CD4-positive, CD25-positive, alpha-beta regulatory T cell (primary cell): ENCODE results near the gene POLDIP2. TPM values are rescaled to one million over a fixed set of nuclear protein-coding genes. Genes with fewer than 3 reads are reported as not detected.

ENCODE experiments used
- ATAC-seq, 2 donors: fragments of 150-1000 bp; cut with Tn5 transposase; one replicate each; pipeline ENCODE4 v1.10.0; 2021; ENCODE audit warnings: low read depth in 2 of 2, moderate number of reproducible peaks in 2 of 2, moderate library complexity in 1 of 2
- DNase-seq, 3 donors: peaks; one replicate each; pipeline versions ENCODE4 v3.0.0 to v3.0.0-alpha.2; 2012 to 2022; ENCODE audit warnings: mixed read lengths in 1 of 3
- H3K27ac ChIP-seq: one replicate; pipeline ENCODE4 v1.7.0; 2013; ENCODE audit warnings: mild to moderate bottlenecking, low read length; ENCODE audit not compliant: insufficient read depth, poor library complexity, severe bottlenecking
- H3K27me3 ChIP-seq: one replicate; pipeline ENCODE4 v1.7.0; 2013; ENCODE audit warnings: low read length; ENCODE audit not compliant: control insufficient read depth, insufficient read depth
- H3K36me3 ChIP-seq: one replicate; pipeline ENCODE4 v1.7.0; 2013; ENCODE audit warnings: mild to moderate bottlenecking, low read length, moderate library complexity; ENCODE audit not compliant: control insufficient read depth, insufficient read depth
- H3K4me1 ChIP-seq: 2 replicates; pipeline ENCODE4 v1.7.0; 2013; ENCODE audit warnings: mild to moderate bottlenecking, low read length; ENCODE audit not compliant: insufficient read depth, control insufficient read depth, poor library complexity, severe bottlenecking
- H3K4me3 ChIP-seq: one replicate; pipeline ENCODE4 v1.7.0; 2013; ENCODE audit warnings: low read depth, mild to moderate bottlenecking, low read length, moderate library complexity
- H3K9me3 ChIP-seq, 2 experiments: 1 replicate in 1 of 2; 2 replicates in 1 of 2; pipeline ENCODE4 v1.7.0; 2013; ENCODE audit warnings: low read length in 2 of 2, mild to moderate bottlenecking in 1 of 2, moderate library complexity in 1 of 2; ENCODE audit not compliant: control insufficient read depth in 2 of 2
- H3K27ac Mint-ChIP-seq, 3 donors: one replicate each; pipeline ENCODE4 v1.8.0; 2020 to 2022; ENCODE audit warnings: mild to moderate bottlenecking in 3 of 3, mixed read lengths in 3 of 3, moderate library complexity in 2 of 3
- H3K27me3 Mint-ChIP-seq: one replicate; pipeline ENCODE4 v1.8.0; 2022; ENCODE audit warnings: mild to moderate bottlenecking, mixed read lengths
- H3K36me3 Mint-ChIP-seq: one replicate; pipeline ENCODE4 v1.8.0; 2020; ENCODE audit warnings: mixed read lengths
- H3K4me1 Mint-ChIP-seq, 4 donors: one replicate each; pipeline ENCODE4 v1.8.0; 2020 to 2022; ENCODE audit warnings: mixed read lengths in 4 of 4, mild to moderate bottlenecking in 1 of 4
- H3K4me3 Mint-ChIP-seq, 4 donors: one replicate each; pipeline ENCODE4 v1.8.0; 2020 to 2022; ENCODE audit warnings: mild to moderate bottlenecking in 4 of 4, mixed read lengths in 4 of 4, moderate library complexity in 3 of 4
- H3K9me3 Mint-ChIP-seq, 7 donors: one replicate each; pipeline ENCODE4 v1.8.0; 2020 to 2022; ENCODE audit warnings: mixed read lengths in 7 of 7, mild to moderate bottlenecking in 3 of 7, moderate library complexity in 2 of 7
- polyA plus RNA-seq, 4 donors: library from polyadenylated mRNA; unstranded; fragments of 300-500 nt; fragmentation: Illumina TruSeq; gene quantifications; one replicate each; pipeline ENCODE4 v1.2.3, GENCODE V29; 2021
- total RNA-seq: library from RNA; stranded (reverse); gene quantifications from one replicate; pipeline ENCODE4 v1.2.3, GENCODE V29; 2022

Gene POLDIP2
- total and polyA plus RNA-seq, 5 donors from 2014 or later = 29.4 to 88.5 (median 74.0) TPM

- no peak overlapping the region for H3K4me3 ChIP-seq
- H3K9me3 ChIP-seq = no peaks in the 10 kb centered on the region
- ATAC-seq (no peak), DNase-seq (no peak)
- no peak overlapping the region for H3K27ac ChIP-seq
- H3K27me3 Mint-ChIP-seq = peaks cover 11% of the 10 kb centered on the region
- H3K4me3 Mint-ChIP-seq = no peak overlapping the region
- H3K9me3 Mint-ChIP-seq = no peaks in the 10 kb centered on the region
- H3K4me1 Mint-ChIP-seq = peaks cover 0 to 15% (median 4%) of the 10 kb centered on the region in 4 donors
- H3K27ac Mint-ChIP-seq = peak overlapping the region; percentile 58 to 87 (median 76)
- H3K36me3 ChIP-seq = peaks cover 5% of the 10 kb centered on the region
- H3K4me1 ChIP-seq = peaks cover 16% of the 10 kb centered on the region
- no peaks in the 10 kb centered on the region for H3K36me3 Mint-ChIP-seq
- H3K27me3 ChIP-seq = peaks cover 2% of the 10 kb centered on the region
These were observed 44.9 kb upstream of the POLDIP2 start for GRCh38 chr17:28402224-28402630.

- no peak for DNase-seq
- no peaks in the 10 kb centered on the region for H3K36me3 Mint-ChIP-seq
- Histone ChIP-seq H3K27ac (no peak overlapping the region), H3K27me3 (no peaks in the 10 kb centered on the region), H3K4me3 (no peak overlapping the region), H3K9me3 (no peaks in the 10 kb centered on the region), H3K36me3 (peaks cover 21% of the 10 kb centered on the region), H3K4me1 (no peaks in the 10 kb centered on the region)
- no peak overlapping the region for H3K27ac Mint-ChIP-seq
- H3K27me3 Mint-ChIP-seq = peaks cover 4% of the 10 kb centered on the region
- no peak for ATAC-seq
- H3K4me1 Mint-ChIP-seq = peaks cover 0 to 6% (median 4%) of the 10 kb centered on the region in 4 donors
- H3K9me3 Mint-ChIP-seq = no peaks in the 10 kb centered on the region
- H3K4me3 Mint-ChIP-seq = no peak overlapping the region
These were observed 42.5 kb upstream of the POLDIP2 start for GRCh38 chr17:28399808-28400207.

GRCh38 chr17:28398280-28398981 is 41.1 kb upstream of the POLDIP2 start:
- no peaks in the 10 kb centered on the region for H3K27me3 Mint-ChIP-seq
- Histone ChIP-seq H3K4me1 (no peaks in the 10 kb centered on the region), H3K27ac (no peak overlapping the region), H3K36me3 (peaks cover 30% of the 10 kb centered on the region), H3K4me3 (no peak overlapping the region), H3K27me3 (no peaks in the 10 kb centered on the region), H3K9me3 (no peaks in the 10 kb centered on the region)
- no peaks in the 10 kb centered on the region for H3K9me3 Mint-ChIP-seq
- H3K4me3 Mint-ChIP-seq = no peak overlapping the region
- peak overlapping the region in 1 of 3 donors; percentile 79 for H3K27ac Mint-ChIP-seq
- DNase-seq (no peak), ATAC-seq (no peak)
- H3K36me3 Mint-ChIP-seq = peaks cover 9% of the 10 kb centered on the region
- H3K4me1 Mint-ChIP-seq = peaks cover 0 to 2% (median 0%) of the 10 kb centered on the region in 4 donors

- Mint-ChIP-seq H3K9me3 (no peaks in the 10 kb centered on the region), H3K36me3 (peaks cover 9% of the 10 kb centered on the region), H3K27me3 (no peaks in the 10 kb centered on the region), H3K27ac (peak overlapping the region in 1 of 3 donors; percentile 26), H3K4me3 (peak overlapping the region in 1 of 4 donors; percentile 38), H3K4me1 (peaks cover 0 to 2% (median 0%) of the 10 kb centered on the region in 4 donors)
- H3K36me3 ChIP-seq = peaks cover 34% of the 10 kb centered on the region
- H3K4me3 ChIP-seq = no peak overlapping the region
- DNase-seq (no peak), ATAC-seq (no peak)
- H3K4me1 ChIP-seq = no peaks in the 10 kb centered on the region
- no peak overlapping the region for H3K27ac ChIP-seq
- H3K27me3 ChIP-seq = no peaks in the 10 kb centered on the region
- no peaks in the 10 kb centered on the region for H3K9me3 ChIP-seq
These were observed 40.5 kb upstream of the POLDIP2 start for GRCh38 chr17:28397687-28398279.

GRCh38 chr17:28397275-28397674 is 39.9 kb upstream of the POLDIP2 start:
- Mint-ChIP-seq H3K9me3 (no peaks in the 10 kb centered on the region), H3K4me3 (peak overlapping the region in 1 of 4 donors; percentile 38), H3K27ac (no peak overlapping the region), H3K27me3 (no peaks in the 10 kb centered on the region), H3K36me3 (peaks cover 9% of the 10 kb centered on the region), H3K4me1 (peaks cover 0 to 2% (median 0%) of the 10 kb centered on the region in 4 donors)
- Histone ChIP-seq H3K27me3 (no peaks in the 10 kb centered on the region), H3K36me3 (peaks cover 34% of the 10 kb centered on the region), H3K27ac (no peak overlapping the region), H3K4me1 (no peaks in the 10 kb centered on the region), H3K9me3 (no peaks in the 10 kb centered on the region), H3K4me3 (no peak overlapping the region)
- DNase-seq (no peak), ATAC-seq (no peak)

GRCh38 chr17:28396635-28397239 is 39.4 kb upstream of the POLDIP2 start:
- no peak overlapping the region for H3K27ac Mint-ChIP-seq
- H3K36me3 Mint-ChIP-seq = peaks cover 9% of the 10 kb centered on the region
- no peak overlapping the region for H3K27ac ChIP-seq
- H3K4me1 Mint-ChIP-seq = peaks cover 0 to 2% (median 0%) of the 10 kb centered on the region in 4 donors
- no peaks in the 10 kb centered on the region for H3K9me3 Mint-ChIP-seq
- H3K36me3 ChIP-seq = peaks cover 36% of the 10 kb centered on the region
- no peaks in the 10 kb centered on the region for H3K27me3 Mint-ChIP-seq
- H3K9me3 ChIP-seq = no peaks in the 10 kb centered on the region
- DNase-seq (no peak), ATAC-seq (no peak)
- H3K4me3 Mint-ChIP-seq = no peak overlapping the region
- H3K27me3 ChIP-seq = no peaks in the 10 kb centered on the region
- no peak overlapping the region for H3K4me3 ChIP-seq
- H3K4me1 ChIP-seq = no peaks in the 10 kb centered on the region

- Mint-ChIP-seq H3K36me3 (peaks cover 15% of the 10 kb centered on the region), H3K4me3 (no peak overlapping the region), H3K9me3 (no peaks in the 10 kb centered on the region), H3K27ac (no peak overlapping the region), H3K27me3 (no peaks in the 10 kb centered on the region), H3K4me1 (peaks cover 0 to 2% (median 0%) of the 10 kb centered on the region in 4 donors)
- Histone ChIP-seq H3K27ac (no peak overlapping the region), H3K36me3 (peaks cover 42% of the 10 kb centered on the region), H3K9me3 (no peaks in the 10 kb centered on the region), H3K27me3 (no peaks in the 10 kb centered on the region), H3K4me1 (no peaks in the 10 kb centered on the region), H3K4me3 (no peak overlapping the region)
- DNase-seq (no peak), ATAC-seq (no peak)
These were observed 38.6 kb upstream of the POLDIP2 start for GRCh38 chr17:28395968-28396367.
